ENCODE measurements around the gene CLEC20A. TPM values are rescaled to one million over a fixed set of nuclear protein-coding genes. Genes with fewer than 3 reads are reported as not detected.

The CLEC20A gene
- total and polyA plus RNA-seq, 10 donors: 0.57 to 3.6 (median 1.3) TPM; not detected in 2

DNA sequence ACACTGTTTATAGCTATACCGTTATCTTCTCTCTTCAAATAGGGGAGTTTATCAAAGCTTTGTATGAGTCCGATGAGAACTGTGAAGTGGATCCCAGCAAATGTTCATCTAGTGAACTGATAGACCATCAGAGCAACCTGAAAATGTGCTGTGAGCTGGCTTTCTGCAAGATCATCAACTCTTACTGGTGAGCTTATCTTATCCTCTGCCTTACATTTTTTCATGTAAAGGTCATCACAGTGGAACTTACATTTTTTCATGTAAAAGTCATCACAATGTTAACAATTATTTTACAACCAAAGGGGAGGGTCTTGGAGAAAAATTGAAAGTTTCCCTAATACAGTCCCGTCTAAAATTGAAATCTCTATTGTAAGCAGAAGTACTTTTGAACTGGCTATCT is 45.2 kb downstream of the CLEC20A start:
- Histone ChIP-seq H3K36me3 (peaks cover 0 to 8% (median 0%) of the 10 kb centered on the region in 6 donors), H3K27ac (no peak overlapping the region), H3K9me3 (no peaks in the 10 kb centered on the region), H3K4me1 (no peaks in the 10 kb centered on the region), H3K4me3 (no peak overlapping the region), H3K27me3 (replicated peaks in 1 of 7) (no peaks in the 10 kb centered on the region)
- no peak for TF ChIP-seq POLR2AphosphoS5 (IDR thresholded peaks at IDR 0.05)
- no peak for TF ChIP-seq POLR2A (IDR thresholded peaks at IDR 0.05)
- TF ChIP-seq, protein P1, sequence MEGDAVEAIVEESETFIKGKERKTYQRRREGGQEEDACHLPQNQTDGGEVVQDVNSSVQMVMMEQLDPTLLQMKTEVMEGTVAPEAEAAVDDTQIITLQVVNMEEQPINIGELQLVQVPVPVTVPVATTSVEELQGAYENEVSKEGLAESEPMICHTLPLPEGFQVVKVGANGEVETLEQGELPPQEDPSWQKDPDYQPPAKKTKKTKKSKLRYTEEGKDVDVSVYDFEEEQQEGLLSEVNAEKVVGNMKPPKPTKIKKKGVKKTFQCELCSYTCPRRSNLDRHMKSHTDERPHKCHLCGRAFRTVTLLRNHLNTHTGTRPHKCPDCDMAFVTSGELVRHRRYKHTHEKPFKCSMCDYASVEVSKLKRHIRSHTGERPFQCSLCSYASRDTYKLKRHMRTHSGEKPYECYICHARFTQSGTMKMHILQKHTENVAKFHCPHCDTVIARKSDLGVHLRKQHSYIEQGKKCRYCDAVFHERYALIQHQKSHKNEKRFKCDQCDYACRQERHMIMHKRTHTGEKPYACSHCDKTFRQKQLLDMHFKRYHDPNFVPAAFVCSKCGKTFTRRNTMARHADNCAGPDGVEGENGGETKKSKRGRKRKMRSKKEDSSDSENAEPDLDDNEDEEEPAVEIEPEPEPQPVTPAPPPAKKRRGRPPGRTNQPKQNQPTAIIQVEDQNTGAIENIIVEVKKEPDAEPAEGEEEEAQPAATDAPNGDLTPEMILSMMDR (IDR thresholded peaks at IDR 0.05 in 8 of 11, conservative IDR thresholded peaks at IDR 0.05 in 3 of 11): no peak
- WGBS, 5 donors: 84 to 96% (median 85%) methylated on average over 3 of the region's 3 CpGs
- intact Hi-C loops (cut with DNase I; ENCODE audit: low total_unique reads): no loop called here
- DNase-seq: no peak

- H3K9me3 ChIP-seq: no peaks in the 10 kb centered on the region
- H3K27me3 ChIP-seq (replicated peaks in 1 of 7): no peaks in the 10 kb centered on the region
- no peaks in the 10 kb centered on the region for H3K4me1 ChIP-seq
- WGBS, 5 donors: 85 to 93% (median 92%) methylated on average over 6 of the region's 6 CpGs
- H3K27ac ChIP-seq: no peak overlapping the region
- H3K4me3 ChIP-seq: no peak overlapping the region
- DNase-seq: no peak
- intact Hi-C loops (cut with DNase I; ENCODE audit: low total_unique reads): no loop called here
- peaks cover 0 to 5% (median 0%) of the 10 kb centered on the region in 6 donors for H3K36me3 ChIP-seq
- TF ChIP-seq POLR2A (IDR thresholded peaks at IDR 0.05): no peak
- no peak for TF ChIP-seq POLR2AphosphoS5 (IDR thresholded peaks at IDR 0.05)
- TF ChIP-seq, protein P1 (IDR thresholded peaks at IDR 0.05 in 8 of 11, conservative IDR thresholded peaks at IDR 0.05 in 3 of 11): no peak
Measured at GRCh38 chr1:178450871-178451270, 45.9 kb downstream of the CLEC20A start.

DNA sequence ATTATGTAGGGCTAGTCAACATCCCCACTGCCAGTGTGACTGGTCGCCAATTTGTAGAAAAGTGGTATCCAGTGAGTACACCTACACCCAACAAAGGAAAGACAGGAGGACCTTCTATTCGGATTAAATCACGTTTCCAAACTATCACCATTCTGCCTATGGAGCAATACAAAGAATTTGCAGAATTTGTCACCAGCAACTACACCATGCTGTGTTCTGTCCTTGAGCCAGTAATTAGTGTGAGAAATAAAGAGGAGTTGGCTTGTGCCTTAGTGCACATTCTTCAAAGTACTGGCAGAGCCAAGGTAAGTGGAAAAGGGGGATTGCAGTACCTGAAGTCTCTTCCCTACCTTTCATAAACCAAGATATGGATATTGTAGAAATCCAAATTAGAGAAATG is 53.8 kb downstream of the CLEC20A start:
- H3K27ac ChIP-seq: no peak overlapping the region
- H3K9me3 ChIP-seq: no peaks in the 10 kb centered on the region
- WGBS, 5 donors: 86 to 96% (median 91%) methylated on average over 3 of the region's 3 CpGs
- H3K36me3 ChIP-seq: peaks cover 0 to 17% (median 0%) of the 10 kb centered on the region in 6 donors
- TF ChIP-seq POLR2A (IDR thresholded peaks at IDR 0.05) (no peak), POLR2AphosphoS5 (IDR thresholded peaks at IDR 0.05) (no peak)
- TF ChIP-seq, protein P1 (IDR thresholded peaks at IDR 0.05 in 8 of 11, conservative IDR thresholded peaks at IDR 0.05 in 3 of 11): no peak
- no peaks in the 10 kb centered on the region for H3K4me1 ChIP-seq
- intact Hi-C loops (cut with DNase I; ENCODE audit: low total_unique reads): no loop called here
- H3K4me3 ChIP-seq: no peak overlapping the region
- no peaks in the 10 kb centered on the region for H3K27me3 ChIP-seq (replicated peaks in 1 of 7)
- DNase-seq: no peak

DNA sequence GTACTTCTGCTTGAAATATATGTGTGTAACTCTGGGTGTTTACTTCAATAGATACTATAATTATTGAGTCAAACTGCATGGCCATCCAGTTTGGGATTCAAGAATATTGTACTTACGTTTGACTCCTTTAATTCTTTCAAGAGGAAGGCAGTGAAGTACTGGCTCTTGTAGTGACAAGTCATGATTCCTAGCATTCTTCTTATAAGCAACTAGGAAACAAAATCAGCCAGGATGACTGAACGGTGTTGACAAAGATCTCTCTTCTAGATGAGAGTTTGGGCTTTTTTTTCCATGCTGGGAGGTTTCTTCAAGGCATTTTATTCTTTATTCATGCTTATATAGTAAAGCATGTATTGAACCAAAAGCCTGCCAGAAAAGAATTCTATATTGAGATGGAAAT is 58.3 kb downstream of the CLEC20A start:
- Histone ChIP-seq H3K9me3 (no peaks in the 10 kb centered on the region), H3K27ac (no peak overlapping the region), H3K27me3 (replicated peaks in 1 of 7) (no peaks in the 10 kb centered on the region), H3K4me3 (no peak overlapping the region), H3K36me3 (peaks cover 0 to 17% (median 0%) of the 10 kb centered on the region in 6 donors), H3K4me1 (no peaks in the 10 kb centered on the region)
- DNase-seq: no peak
- intact Hi-C loops (cut with DNase I; ENCODE audit: low total_unique reads): no loop called here
- TF ChIP-seq, protein P1 (IDR thresholded peaks at IDR 0.05 in 8 of 11, conservative IDR thresholded peaks at IDR 0.05 in 3 of 11): no peak
- TF ChIP-seq POLR2A (IDR thresholded peaks at IDR 0.05): no peak
- no peak for TF ChIP-seq POLR2AphosphoS5 (IDR thresholded peaks at IDR 0.05)
- WGBS, 5 donors: 65 to 88% (median 76%) methylated on average over 2 of the region's 2 CpGs

Data from spleen (tissue), 11 donors.